ENCODE results near the gene ETV2.

DNA sequence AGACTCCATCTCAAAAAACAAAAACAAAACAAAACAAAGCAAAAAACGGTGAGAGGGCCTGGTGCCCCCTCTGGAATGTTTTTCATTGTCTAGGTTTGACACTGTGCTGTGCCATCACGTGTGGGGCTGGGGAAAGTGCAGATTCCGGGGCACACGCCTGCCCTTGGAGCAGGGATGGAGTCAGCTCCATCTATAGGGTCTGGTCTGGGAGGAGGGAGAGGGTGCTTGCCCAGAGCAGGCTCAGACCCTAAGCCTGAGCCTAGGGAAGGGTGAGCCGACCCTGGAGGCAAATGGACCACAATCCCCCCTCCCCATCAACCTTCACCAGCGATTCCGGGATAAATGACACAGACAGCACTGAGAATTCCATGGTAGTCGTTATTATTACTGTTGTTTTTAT is 51.9 kb downstream of the ETV2 start:
- TF ChIP-seq, protein P1, sequence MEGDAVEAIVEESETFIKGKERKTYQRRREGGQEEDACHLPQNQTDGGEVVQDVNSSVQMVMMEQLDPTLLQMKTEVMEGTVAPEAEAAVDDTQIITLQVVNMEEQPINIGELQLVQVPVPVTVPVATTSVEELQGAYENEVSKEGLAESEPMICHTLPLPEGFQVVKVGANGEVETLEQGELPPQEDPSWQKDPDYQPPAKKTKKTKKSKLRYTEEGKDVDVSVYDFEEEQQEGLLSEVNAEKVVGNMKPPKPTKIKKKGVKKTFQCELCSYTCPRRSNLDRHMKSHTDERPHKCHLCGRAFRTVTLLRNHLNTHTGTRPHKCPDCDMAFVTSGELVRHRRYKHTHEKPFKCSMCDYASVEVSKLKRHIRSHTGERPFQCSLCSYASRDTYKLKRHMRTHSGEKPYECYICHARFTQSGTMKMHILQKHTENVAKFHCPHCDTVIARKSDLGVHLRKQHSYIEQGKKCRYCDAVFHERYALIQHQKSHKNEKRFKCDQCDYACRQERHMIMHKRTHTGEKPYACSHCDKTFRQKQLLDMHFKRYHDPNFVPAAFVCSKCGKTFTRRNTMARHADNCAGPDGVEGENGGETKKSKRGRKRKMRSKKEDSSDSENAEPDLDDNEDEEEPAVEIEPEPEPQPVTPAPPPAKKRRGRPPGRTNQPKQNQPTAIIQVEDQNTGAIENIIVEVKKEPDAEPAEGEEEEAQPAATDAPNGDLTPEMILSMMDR (conservative IDR thresholded peaks at IDR 0.05; ENCODE audit: low read depth, low read length) = no peak
- TF ChIP-seq EZH2 (IDR thresholded peaks at IDR 0.05; ENCODE audit: borderline replicate concordance, low read depth, low read length, poor library complexity, severe bottlenecking) = no peak
